SH-SY5Y (cell line): Measurements from ENCODE around the gene ELP5.

Experiments
- GATA2 ChIP-seq: IDR thresholded peaks from 2 replicates; pipeline ENCODE4 v1.6.1; 2011; ENCODE audit warnings: mild to moderate bottlenecking, low read depth, low read length
- GATA3 ChIP-seq: IDR thresholded peaks from 2 replicates; pipeline ENCODE4 v1.6.1; 2011; ENCODE audit warnings: low read depth, mild to moderate bottlenecking, low read length, moderate library complexity

DNA sequence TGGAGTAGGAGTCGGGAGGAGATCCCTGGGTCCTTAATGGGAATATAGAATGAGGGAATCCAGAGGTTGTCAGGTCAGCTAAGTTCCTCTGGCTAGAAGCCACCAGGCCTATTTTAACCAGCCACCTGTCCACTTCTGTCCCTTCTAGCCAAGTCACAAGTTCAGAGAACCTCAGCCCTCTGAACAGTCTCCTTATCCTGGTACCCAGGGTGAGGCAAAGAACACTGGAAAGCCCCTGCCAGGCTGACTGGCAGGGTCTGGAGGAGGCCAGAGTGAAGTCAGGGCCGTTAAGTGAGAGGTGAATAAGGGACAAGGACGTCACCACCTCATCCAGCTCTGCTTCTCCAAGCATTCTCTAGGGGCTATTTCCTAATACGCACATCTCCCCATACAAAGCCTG lies 3.2 kb upstream of the ELP5 start:
- TF ChIP-seq GATA2 (no peak), GATA3 (no peak)
